ENCODE results near the gene ARHGAP28.
"Not testable (repeated sequence)": the region's sequence is repeated elsewhere in the genome, so short reads cannot be mapped to it uniquely, and the experiment has no call there.

Gene ARHGAP28

DNA sequence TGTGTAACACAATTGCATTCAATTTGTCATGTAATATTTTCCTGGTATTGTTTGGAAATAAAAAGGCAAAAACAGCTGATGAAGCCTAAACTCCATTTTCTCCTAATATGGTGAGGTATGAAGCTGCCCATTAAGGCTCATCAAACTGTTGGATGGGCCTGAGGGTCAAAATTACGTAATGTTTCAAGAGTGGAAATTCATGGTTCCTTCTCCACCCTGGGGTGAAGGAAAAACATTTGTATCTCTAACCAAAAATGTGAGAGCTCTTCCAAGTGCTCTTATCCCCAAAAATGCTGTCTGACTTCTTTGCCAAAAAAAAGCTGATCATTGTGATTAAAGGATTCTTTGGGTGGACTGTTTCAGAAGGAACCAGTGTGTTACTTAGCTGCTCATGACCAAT, 91.8 kb downstream of the ARHGAP28 start:
- DNase-seq, result no peak

DNA sequence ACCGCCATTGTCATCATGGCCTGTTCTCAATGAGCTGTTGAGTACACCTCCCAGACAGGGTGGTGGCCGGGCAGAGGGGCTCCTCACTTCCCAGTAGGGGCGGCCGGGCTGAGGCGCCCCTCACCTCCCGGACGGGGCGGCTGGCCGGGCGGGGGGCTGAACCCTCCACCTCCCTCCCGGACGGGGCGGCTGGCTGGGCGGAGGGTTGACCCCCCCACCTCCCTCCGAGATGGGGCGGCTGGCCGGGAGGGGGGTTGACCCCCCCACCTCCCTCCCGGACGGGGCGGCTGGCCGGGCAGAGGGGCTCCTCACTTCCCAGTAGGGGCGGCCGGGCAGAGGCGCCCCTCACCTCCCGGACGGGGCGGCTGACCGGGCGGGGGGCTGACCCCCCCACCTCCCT, 97.6 kb downstream of the ARHGAP28 start:
- not testable (repeated sequence) for DNase-seq

DNA sequence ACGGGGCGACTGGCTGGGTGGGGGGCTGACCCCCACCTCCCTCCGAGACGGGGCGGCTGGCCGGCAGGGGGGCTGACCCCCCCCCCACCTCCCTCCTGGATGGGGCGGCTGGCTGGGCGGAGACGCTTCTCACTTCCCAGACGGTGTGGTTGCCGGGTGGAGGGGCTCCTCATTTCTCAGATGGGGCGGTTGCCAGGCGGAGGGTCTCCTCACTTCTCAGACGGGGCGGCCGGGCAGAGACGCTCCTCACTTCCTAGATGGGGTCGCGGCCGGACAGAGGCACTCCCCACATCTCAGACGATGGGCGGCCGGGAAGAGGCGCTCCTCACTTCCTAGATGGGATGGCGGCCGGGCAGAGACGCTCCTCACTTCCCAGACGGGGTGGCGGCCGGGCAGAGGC, 98.0 kb downstream of the ARHGAP28 start:
- not testable (repeated sequence) for DNase-seq

DNA sequence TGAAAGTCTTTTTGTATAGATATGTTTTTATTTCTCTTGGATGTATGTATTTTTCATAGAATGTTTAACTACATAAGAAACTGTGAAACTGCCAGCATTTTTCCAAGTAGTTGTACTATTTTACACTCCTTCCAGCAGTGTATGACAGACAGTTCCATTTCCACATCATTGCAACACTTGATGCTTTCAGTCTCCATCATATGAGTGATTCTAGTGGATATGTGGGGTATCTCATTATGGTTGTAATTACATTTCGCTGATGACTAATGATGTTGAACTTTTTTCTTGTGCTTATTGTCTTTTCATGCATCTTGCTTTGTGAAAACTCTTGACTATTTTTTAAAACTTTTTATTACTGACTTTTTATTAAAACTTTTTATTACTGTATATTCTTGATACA, 101.4 kb downstream of the ARHGAP28 start:
- no peak for DNase-seq

DNA sequence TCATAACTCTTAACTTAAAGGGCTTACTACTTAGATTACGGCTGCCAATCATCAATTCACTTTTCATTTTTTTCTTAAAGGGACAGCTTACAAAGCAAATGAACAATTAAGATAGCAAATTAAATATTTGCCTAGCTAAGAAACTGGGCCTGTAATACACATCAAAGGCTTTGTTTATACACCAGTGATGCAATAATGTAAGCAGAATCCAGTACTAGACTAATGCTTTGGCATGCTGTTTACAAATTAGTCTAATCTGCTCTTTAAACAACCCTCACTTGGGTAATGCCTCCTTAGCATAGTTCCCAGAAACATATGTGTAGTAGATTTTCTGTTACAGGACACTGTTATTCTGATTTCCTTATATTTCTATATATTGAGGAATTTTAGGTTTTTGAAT, 105.8 kb downstream of the ARHGAP28 start:
- no peak for DNase-seq

DNA sequence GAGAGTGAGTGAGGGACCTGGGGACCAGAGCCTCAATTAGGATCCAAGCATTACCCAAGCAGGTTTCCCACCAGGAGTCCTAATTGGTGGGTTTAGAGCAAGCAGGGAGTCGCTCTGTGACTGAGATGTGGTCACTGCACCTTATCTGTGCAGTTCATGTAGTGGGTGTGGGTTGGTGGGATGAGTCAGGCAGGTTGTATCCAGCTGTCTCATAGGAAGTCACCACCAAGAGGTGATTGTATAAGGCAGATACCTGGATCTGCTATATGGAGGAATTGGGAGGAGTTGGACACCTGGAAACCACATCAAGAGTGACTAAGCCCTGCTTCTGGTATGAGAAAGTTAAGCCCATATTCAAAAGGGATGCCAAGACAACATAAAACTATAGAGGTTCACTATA, 106.8 kb downstream of the ARHGAP28 start:
- no peak for DNase-seq

DNA sequence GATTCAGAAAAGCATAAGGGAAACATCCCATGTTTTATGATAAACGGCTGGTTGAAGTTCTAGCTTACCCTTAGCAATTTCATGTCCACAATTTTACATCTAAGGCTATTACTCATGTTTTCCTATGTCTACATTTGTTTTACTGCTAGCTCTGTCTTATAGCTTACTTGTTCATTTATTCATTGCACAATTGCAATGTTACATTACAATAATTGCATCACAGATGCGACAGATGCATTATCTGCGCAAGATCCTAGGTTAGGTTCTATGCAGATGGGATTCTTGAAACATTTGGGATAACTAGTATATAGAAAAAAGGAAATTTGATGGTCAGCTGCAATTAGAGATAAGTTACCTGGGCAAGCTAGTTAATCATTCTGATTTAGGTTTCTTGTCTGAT, 108.4 kb downstream of the ARHGAP28 start:
- no peak for DNase-seq

DNA sequence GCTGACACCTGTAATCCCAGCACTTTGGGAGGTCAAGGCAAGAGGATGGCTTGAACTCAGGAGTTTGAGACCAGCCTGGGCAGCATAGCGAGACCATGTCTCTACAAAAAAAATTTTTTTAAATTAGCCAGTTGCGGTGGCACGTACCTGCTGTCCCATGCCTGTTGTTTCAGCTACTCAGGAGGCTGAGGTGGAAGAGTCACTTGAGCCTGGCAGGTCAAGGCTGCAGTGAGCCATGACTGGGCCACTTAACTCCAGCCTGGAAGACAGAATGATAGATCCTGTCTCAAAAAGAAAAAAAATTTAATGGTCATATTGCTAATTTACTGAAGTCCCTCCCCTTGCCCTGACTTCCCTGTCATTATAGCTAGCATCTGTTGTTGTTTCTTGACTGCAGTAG, 112.6 kb downstream of the ARHGAP28 start:
- DNase-seq, result no peak

DNA sequence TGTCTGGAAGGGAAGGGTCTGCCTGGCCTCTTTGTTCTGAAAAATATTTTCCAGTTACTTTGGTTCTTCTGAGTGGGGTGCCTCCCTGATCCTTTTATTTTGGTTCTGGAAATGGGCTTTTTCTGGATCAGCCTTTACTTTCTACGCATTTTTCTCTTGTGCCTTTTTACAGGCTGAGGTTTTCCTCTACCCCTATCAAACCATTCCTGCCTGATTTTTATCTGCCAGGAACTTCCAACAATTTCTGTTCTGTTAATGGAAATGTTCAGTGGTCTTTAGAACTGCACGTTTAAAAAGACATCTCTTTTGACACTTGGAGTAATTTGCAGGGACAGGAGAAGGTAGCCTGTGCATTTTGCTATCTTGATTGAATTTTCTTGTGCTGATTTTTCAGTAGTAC, 113.8 kb downstream of the ARHGAP28 start:
- DNase-seq, result no peak

DNA sequence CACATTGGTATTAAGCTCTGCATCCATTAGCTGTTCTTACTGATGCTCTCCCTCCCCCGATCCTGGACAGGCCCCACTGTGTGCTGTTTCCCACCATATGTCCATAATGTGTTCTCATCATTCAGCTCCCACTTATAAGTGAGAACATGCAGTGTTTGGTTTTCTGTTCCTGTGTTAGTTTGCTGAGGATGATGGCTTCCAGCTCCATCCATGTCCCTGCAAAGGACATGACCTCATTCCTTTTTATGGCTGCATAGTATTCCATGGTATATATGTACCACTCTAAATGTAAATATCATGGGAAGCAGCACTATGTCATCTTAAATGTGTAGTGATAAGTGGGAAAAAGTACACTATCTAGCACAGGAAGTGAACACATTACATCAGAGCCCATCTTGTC, 116.0 kb downstream of the ARHGAP28 start:
- DNase-seq, result not testable (repeated sequence)

DNA sequence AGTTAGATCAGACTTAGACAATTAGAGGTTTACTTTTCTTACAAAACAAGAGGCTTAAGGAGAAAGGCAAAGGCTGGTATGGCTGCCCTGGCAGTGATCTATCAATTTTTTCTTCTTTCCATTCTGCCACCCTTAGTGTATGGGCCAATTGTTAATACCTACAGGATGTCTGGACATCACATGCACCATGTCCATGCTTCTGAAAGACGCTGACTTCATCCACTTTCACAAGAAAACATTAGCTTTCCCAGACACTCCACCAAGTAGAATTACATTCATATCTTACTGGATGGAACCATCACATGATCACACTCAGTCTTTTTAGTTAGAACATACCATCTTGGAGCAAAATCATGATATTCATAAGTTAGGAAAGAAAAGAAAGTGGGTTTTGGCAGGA, 120.9 kb downstream of the ARHGAP28 start:
- no peak for DNase-seq

DNA sequence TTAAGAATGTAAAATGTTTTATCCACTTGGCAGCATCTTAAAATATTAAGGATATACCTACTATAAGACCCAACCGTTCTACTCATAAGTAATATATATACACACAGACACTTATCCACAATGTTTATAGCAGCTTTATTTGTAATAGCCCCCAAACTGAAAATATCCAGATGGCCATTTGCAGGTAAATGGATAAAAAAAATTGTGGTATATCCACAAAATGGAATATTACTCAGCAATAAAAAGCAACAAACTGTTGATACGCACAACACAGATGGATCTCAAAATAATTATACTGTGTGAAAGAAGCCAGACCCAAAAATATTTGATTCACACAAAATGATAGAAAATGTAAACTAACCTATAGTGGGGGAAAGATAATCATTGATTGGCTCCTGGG, 122.0 kb downstream of the ARHGAP28 start:
- DNase-seq, result no peak

DNA sequence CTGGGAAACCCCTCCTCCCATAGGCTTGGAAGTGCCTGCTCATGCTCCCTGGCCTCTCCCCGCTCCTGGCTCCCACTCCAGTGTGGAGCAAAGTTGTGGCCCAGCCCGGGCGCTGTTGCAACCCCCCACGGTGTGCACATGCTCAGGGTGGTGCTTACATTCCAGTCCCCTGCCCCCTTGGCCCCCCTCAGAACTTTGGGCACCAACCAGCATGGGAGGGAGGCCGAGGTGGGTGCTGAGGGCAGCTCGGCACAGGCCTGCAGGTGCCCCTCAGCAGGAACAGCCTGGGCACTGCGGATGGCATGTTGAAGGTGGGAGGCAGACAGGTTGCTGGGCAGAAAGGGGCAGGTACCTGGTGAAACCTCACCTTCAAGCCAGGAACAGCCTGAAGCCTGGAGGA, 125.3 kb downstream of the ARHGAP28 start:
- no peak for DNase-seq

DNA sequence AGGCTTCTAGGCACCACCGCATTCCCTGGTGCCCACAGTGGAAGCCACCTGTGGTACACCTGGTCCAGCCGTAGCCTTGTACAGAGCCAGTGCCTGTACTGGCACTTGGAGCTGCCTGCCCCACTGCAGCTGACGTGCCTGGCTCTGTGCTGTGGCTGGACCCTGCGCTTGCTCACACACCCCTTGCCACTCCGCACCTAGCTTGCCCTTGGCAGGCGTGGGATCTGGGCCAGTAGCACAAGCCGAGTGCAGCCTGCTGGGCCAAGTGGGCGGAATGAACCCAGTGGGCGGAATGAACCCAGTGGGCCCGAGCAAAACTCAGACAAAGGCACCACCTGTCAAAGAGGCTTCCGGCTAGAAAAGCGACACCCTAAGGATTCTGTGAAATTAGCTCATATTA, 126.3 kb downstream of the ARHGAP28 start:
- DNase-seq, result no peak

DNA sequence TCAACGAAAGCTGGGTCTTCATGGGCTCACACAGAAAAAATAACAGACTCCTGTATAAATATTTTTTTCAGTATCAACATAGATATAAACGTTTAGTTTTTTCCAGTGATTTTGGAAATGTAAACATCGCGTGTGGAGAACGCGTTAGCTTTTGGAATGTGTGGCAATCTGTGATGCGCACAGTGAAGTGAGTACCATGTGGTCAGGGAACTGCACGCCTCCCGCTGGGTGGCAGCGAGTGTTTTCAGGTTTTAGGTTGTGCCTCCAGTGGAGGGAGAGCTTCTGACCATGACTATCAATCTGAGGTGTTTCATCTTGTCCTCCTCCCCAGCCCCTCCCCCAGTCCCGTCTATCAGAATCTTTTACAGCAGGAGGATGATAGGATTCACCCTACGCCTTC, 127.8 kb downstream of the ARHGAP28 start:
- DNase-seq, result no peak

DNA sequence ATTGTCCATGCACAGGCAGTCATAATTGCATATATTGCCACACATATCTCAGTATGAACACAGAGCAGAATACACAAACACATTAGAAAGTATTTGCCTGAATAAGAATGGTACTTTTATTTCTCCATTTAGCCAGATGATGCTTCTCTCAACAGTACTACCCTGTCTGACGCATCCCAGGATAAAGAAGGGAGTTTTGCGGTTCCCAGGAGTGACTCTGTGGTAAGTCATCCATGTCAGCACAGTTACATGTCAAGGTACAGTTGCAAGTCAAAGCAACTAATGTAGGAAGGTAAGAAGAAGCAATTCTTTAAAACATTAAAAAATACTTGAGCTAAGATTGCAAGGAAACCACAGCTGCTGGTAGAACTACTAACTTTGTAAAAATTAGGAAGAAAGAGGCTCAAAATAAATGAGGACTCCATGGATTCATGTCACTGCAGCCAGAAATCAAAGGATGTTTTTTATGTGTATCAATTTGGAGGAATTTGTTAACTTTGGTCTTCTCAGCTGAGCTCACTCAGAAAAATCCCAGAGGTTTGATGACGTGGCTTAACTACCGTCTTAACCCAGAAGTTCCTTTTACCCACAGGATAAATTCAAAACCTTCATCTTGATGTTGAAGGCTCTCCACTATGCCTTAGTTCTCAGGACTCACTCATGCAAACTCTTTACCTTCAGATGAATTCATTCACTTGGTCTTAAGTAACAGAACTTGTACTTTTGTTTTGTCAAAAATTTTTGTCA, 130.3 kb downstream of the ARHGAP28 start:
- no peak for DNase-seq

DNA sequence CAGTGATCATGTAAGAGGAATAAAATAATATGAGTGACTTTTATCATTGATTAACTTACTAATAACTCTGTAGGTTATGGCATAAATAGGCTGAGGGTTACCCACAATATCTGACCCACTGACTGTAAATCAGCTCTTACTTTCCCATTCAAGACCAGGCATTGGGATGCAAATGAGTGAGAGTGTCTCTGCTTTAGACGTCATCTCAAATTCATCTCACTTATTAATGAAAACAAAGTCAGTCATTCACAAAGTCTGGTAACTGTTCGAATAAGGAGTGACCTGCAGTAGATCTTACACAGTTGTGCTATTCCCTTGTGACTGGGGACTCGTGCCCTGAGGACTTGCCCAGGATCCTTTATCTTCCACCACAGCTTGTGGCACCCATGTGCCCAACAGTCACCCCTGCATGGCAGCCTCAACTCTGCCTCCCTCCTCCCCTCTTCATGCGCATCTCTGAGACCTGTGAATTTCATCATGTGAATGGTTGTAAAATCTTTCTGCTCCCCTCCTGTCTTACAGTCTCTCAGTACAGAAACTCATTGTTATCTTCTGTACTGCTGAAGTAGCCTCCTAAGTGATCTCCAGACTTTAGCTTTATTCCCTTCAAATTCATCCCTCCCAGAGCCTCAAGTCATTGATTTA, 131.4 kb downstream of the ARHGAP28 start:
- DNase-seq, result no peak

DNA sequence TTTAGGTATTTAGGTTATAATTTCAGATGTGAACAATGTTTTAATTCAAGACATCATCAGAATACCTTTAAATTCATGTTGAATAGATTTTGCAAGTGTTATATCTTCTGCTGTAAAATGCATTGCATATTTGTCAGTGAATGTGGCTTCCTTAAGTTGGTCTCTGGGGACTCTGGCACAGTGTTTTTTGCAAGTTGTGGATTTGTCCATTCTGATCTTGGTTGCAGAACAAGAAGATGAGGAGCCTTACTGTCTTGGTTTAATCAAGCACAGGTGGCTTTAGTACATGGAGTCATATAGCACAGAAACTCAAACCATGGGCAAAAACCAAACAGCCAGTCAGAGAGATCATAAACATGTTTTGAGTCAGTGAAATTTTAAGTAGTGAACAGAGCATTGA, 135.7 kb downstream of the ARHGAP28 start:
- DNase-seq, result no peak

DNA sequence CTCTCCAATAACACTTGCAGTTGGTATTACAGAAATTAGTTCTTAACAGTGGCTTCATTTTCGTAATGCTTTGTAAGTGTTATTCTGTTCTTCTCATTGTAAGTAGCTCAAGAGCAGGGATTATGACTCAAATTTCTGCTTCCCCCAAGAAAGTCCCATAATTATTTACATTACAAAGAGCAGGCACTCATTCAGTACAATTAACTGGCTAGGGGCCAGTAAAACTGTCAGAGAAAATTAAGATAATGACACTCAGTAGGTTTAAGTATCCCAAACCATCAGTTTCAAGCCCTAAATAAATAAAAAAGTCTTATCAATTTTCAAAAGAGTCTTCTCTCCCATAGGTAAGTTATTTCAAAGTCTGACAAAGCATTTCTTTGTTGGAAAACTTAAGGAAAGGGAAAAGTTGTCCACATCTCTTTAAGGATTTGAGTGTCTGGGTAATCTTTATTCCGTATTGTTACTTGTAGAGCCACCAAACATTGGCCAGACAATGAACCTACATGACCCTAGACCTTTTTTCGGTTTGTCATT, 137.1 kb downstream of the ARHGAP28 start:
- peak; percentile 10 for DNase-seq

DNA sequence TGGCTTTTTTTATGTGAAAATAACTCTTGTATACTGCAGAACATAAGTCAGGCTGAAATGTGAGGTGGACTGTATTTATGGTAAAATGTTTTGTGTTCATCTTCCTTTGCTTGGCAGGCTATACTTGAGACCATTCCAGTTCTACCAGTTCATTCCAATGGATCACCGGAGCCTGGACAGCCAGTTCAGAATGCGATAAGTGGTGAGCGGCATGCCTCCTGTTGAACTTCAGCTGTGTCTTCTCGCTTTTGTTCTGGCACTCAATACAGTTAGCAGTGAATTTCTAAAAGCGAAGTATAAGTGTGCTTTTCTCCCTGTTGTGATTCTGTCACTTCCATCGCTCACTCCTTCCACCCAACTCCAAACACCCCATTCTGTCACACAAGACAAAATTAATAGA, 138.5 kb downstream of the ARHGAP28 start:
- no peak for DNase-seq

DNA sequence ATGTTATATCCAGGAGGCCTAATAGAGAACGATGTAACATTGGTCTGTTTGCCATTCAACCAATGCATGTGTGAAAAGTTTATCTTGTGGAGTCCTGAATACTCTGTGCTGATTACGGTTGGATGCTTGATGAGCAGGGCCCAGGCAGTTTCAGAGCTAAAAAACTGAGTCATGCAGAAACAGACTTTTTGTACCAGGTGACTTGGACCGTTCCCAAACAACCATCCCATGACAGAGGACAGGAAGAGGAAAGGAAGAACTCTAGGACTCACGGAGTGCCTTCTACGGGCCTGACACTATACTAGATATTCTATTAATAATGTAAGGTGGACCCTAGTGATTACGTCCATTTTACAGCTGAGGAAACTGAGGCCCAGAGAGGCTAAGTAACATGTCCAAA, 142.1 kb downstream of the ARHGAP28 start:
- no peak for DNase-seq

DNA sequence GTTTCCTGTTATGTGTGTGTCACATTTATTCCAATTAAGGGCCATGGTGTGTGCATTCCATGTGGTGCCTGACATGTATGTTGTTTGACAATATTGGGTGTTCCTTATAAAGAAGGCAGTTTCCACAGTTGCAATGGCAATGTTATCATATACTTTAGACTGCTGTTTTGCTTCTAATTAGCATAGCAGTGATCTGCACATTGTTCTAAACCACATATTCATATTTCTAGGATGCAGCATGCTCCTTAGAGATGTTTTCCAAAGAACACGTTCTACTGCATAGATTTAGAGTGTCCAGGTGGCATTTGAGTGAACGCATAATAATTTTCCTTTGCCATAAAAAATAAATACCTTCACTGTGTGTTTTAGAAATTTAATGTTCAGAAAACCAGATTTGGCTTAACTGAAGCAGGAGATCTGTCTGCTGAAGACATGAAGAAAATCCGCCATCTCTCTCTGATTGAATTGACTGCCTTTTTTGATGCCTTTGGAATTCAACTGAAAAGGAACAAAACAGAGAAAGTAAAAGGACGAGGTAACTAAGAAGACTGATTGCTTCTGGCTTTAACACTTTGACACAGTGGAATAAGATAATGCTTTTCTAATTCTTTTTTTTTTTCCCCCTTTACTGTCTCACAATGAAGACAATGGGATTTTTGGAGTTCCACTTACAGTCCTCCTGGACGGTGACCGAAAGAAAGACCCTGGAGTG, 143.7 kb downstream of the ARHGAP28 start:
- no peak for DNase-seq

DNA sequence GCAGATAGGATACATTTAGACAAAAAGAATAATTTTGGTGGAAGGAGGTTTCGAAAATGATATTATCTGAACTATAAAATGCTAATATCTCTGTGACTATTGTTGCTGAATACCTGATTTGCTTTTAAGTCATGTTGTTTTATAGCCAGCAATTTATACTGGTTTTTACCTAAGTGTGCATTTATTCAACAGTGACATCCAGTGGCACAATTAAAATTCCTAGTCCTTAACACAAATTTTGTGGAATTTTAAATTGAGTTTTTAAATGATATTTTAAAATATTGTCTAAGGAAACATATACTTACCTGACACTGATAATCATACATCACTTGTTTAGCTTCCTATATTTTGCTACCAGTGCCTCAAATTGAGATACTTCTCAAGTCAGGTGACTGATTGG, 144.8 kb downstream of the ARHGAP28 start:
- no peak for DNase-seq

DNA sequence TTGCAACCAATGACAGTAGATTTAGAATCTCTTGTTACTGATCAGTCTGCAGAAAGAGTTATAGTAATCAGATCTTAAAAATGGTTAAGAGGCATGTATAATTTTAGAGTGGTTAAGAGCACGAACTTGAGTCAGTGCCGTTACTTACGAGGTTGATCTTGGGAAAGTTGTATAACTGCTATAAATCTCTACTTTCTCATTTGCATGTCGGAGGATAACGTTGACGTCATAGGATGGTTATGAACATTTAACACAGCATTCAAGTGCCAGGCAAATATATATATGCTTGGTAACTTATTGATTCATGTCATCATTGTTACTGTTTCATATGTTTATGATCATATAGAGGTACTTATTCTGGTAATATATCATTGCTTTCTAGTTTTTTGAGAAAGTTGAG, 146.2 kb downstream of the ARHGAP28 start:
- DNase-seq, result no peak

Measured in NCI-H2107 (cell line).